Pulmonary artery endothelial cell (primary cell): Measurements from ENCODE around the gene KRTAP1-1. TPM values are rescaled to one million over a fixed set of nuclear protein-coding genes. Genes with fewer than 3 reads are reported as not detected.
"Not testable (repeated sequence)": the region's sequence is repeated elsewhere in the genome, so short reads cannot be mapped to it uniquely, and the experiment has no call there.

Experiments
- DNase-seq: peaks from one replicate; pipeline ENCODE4 v3.0.0-alpha.2; 2011; ENCODE audit warnings: low read depth, low spot score
- total RNA-seq: library from RNA; depleted of rRNA; stranded (reverse); fragments of >200 nt; gene quantifications from 2 replicates; pipeline ENCODE4 v1.2.3, GENCODE V29; 2014

Gene KRTAP1-1, protein sequence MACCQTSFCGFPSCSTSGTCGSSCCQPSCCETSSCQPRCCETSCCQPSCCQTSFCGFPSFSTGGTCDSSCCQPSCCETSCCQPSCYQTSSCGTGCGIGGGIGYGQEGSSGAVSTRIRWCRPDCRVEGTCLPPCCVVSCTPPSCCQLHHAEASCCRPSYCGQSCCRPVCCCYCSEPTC
- not detected in 2 replicates for total RNA-seq

DNA sequence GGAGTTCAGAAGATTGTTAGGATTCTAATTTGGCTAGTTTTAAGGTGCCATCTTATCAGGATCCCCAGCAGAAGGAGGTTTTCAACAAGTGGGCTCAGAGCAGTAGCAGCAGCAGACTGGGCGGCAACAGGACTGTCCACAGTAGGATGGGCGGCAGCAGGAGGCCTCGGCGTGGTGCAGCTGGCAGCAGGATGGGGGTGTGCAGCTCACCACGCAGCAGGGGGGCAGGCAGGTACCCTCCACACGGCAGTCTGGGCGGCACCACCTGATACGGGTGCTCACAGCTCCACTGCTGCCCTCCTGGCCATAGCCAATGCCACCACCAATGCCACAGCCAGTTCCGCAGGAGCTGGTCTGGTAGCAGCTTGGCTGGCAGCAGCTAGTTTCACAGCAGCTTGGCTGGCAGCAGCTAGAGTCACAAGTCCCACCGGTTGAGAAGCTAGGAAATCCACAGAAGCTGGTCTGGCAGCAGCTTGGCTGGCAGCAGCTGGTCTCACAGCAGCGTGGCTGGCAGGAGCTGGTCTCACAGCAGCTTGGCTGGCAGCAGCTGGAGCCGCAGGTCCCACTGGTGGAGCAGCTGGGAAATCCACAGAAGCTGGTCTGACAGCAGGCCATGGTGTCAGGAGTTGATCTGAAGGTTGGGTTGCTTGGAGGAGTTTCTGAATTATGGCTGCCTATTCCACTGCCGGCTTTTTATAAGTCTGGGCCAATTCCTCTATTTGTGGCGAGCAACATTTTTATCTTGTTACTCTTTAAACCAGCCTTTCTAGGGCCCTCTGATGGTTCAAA is at the start of gene KRTAP1-1:
KRTAP1-1 (minus strand) TSS at position 668 of the 789 bp plus-strand sequence; CDS start at position 615, 53 bp downstream.
- DNase-seq, result not testable (repeated sequence)

DNA sequence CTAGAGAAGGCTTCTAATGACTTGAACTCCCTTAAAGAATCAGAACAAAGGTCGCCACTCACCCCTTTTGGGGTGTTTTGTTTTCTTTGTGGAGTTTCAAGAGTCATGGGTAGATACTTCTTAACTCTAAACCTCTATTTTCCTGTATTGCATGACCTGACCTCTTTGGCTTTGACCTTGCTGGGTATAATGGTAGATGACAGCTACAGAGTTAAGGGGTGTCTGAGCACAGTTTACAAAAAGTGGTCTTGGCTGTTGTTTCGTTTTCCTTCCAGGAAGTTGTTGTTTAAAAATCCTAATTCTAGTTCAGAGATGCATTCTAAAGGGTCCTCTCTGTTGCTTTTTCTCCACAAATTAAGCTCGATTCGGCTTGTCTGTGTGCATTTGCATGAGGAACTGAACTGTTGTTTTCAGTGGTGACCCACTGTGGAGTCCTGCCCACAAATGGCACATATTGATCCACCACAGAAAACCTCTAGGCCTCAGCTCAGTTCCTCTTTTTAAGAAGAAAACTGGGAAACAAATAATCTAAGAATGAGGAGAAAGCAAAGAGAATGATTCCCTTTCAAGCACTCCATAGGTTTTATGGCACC is 47.6 kb upstream of the KRTAP1-1 start:
- DNase-seq, result not testable (repeated sequence)

DNA sequence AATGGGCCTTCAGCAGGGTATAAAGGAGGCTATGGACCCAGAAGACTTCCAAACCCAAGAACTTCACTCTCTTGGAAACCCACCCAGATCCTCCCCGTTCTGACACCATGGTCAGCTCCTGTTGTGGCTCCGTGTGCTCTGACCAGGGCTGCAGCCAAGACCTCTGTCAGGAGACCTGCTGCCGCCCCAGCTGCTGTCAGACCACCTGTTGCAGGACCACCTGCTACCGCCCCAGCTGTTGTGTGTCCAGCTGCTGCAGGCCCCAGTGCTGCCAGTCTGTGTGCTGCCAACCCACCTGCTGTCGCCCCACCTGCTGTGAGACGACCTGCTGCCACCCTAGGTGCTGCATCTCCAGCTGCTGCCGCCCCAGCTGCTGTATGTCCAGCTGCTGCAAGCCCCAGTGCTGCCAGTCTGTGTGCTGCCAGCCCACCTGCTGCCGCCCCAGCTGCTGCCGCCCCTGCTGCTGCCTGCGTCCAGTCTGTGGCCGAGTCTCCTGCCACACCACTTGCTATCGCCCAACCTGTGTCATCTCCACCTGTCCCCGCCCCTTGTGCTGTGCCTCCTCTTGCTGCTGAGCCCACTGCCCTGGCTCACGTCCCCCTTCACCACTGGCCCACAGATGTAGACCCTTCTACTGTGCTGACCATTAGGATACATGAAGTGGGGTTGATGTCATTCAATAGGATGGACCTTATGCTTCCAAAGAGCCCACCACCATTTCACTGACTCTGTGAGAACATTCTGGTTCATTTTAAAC is 43.0 kb upstream of the KRTAP1-1 start, which contains the start of gene KRTAP4-7:
KRTAP4-7 (plus strand) TSS at position 51 of the 757 bp plus-strand sequence; CDS start at position 108, 57 bp downstream.
- DNase-seq, result not testable (repeated sequence)

DNA sequence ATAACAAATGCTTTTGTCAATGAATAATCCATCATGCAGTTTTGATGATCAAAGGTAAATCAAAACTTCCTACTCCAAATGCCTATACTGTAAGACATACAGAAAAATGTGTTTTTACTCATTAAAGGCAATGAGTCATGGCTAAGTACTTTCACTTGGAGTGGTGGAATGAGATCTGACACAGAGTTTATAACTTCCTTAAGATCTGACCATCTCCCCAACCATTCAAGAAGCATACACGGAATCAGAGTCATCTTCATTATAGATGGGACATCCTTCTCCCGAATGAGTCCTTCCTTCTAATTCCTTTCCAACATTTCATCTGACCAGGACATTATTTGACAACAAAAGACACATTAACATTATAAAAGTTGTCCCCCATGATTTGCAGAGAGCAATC is 42.2 kb upstream of the KRTAP1-1 start:
- DNase-seq, result not testable (repeated sequence)

DNA sequence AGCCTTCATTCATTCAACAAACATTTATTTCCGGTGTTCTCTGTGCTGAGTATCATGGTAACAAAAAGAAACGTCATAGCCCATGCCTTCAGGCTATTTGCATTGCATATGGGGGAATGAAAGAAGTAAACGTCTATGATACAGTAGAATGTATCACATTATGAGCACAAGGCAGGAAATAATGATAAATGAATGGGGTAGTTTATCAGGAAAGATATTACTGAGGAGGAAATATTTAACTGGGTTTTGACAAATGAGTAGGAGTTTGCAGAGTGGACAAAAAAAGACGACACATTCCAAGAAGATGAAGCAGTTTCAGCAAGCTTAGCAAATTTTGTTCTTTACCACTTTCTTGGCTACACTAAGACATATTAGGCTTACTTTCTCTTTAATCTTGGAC is 41.4 kb upstream of the KRTAP1-1 start:
- DNase-seq, result no peak

DNA sequence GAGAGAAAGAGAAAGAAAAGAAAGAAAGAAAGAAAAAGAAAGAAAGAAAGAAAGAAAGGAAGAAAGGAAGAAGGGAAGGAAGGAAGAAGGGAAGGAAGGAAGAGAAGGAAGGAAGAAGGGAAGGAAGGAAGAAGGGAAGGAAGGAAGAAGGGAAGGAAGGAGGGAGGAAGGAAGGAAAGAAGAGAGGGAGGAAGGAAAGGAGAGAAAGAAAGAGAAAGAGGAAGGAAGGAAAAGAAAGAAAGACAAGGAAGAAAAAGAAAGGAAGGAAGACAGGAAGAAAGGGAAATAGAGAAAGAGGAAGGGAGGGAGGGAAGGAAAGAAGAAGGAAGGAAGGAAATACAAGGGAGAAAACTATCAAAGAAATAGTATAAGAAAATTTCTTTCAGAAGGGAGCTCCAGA is 35.5 kb upstream of the KRTAP1-1 start:
- no peak for DNase-seq

DNA sequence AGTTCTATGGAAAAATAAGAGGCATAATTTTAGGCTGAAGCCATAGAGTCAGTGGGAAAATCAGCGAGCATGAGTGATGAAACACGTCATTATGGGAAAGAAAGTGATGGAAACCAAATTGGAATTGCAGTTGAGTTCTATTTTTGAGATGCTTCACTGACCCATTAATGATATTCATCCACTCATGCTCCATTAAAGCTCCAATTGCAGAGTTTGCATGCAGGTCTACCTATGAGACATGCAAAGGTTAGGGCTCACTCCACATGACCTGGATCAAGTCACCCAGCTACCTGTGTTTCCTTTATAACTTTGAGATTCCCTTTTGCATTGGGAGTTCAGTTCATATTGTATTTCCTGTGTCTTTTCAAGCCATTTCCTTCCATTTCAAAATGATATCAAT is 32.4 kb upstream of the KRTAP1-1 start:
- no peak for DNase-seq

DNA sequence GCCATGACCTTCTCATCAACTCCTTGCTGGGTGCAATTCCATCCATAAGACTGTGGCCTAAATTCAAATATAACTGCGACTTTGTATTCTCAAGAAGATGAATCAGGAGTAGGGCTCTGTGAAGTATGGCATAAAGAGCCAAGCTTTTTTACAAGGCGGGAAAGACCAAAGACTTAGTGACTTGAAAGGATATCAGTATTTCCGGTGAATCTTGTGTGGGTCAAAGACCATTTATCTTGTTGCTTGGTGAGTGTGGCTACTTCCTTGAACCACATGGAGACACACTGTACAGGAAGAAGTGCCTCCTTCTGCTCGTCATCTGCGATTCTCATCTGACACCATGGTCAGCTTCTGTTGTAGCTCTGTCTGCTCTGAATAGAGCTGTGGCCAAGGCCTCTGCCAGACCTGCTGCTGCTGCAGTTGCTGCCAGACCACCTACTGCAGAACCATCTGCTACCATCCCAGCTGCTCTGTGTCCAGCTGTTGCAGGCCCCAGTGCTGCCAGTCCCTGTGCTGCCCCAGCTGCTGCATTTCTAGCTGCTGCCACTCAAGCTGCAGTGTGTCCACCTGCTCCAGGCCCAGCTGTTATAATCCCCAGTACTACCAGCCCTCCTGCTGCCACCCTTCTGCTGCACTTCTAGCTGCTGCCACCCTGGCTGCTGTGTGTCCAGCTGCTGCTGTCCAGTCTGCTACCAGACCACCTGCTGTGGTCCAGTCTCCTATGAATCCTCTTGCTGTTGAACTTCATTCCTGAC is 30.5 kb upstream of the KRTAP1-1 start:
- no peak for DNase-seq

DNA sequence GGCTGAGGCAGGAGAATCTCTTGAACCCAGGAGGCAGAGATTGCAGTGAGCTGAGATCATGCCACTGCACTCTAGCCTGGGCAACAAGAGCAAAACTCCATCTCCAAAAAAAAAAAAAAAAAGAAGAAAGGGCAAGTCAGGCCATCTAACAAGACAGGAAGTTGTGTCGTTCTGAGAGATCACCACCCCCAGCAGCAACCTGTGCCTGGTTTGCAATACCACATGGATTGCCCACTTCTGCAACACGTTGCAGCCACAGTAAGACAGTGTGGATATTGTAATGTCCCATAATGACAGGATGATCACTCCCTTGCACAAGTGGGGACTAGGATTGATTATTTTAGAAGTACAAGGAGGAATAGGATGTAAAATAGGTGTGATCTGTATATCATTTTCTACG is 27.8 kb upstream of the KRTAP1-1 start:
- DNase-seq, result no peak

DNA sequence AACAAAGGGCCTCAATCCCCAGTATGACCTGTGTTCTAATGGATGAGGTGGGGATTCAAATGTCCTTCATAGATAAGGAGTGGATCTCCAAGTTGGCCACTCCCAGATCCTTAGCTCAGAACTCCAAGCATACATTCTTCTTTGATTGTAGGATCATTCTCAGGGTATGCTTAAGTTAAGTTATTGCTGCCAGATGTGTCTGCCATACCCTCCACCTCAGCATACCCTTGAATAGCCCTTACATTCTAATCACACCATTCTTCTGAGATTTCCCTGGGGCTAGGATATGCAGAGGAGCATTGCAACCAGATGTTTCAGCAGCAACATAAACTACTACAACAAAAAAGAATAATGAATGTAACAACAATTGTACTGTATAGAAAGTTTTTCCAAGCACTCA is 26.0 kb upstream of the KRTAP1-1 start:
- no peak for DNase-seq

DNA sequence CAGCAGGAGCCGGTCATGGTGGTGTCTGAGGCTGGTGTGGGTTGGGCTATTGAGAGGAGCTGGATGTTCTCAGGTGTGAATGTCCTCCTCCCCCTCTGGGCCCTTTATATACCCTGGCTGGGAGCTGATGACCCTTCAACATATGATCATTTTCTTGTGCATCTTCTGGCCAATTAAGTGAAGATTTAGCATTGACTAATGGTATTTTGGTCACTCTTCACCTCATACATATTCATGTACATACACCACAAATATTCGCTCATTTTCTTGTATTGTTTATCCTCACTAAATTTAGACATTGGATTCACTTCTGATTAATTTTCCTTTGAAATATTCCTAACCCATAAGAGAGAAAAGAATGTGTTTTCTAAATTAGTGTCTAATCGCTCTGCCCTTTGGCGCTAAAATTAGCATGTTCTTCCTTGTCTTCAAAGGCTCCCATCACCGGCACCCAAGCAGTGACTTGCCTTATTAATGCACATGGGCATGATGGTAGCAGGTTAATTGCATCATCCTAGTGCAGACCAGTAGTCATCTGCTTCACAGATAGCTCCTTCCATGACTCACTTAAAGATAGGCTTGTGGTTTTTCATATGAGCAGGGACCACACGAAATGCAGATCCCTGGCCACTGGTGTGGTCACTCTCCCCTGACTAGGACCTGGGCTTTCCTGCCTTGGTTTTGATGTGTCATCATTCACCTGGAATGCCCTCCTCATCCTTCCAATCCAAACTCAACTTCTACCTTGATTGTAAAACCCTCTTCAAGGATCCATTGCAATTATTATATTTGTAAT is 24.8 kb upstream of the KRTAP1-1 start, which contains the start of gene KRTAP2-4:
KRTAP2-4 (minus strand) TSS at position 51 of the 796 bp plus-strand sequence; CDS start at position 17, 34 bp downstream.
- no peak for DNase-seq

DNA sequence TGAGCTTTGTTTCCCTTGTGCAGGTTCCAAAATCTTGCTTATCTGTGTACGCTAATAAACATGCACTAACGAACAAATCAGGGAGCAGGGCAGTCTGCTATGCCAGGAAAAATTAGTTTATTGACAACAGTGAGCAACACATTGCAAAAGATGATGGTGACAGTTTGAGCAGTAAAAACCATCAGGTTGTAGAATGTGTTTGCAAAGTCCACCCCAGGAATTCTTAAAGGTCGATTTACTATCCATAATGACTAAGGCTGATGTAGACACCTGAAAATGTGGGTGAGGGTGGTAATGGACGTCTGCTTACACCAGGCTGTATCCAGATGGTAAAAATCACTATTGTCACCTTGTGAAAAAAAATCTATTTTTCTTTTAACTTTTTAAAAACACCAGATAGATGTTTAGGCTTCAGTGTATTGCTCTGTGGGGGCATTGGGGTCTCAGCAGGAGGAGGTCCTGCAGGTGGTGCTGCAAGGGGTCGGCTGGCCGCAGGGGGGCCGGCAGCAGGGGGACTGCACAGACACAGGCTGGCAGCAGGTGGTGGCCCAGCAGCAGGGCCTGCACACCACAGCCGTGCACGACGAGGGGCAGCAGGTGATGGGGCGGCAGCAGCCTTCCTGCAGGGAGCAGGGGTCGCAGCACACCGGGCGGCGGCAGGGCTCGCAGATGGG is 23.9 kb upstream of the KRTAP1-1 start:
- not testable (repeated sequence) for DNase-seq

DNA sequence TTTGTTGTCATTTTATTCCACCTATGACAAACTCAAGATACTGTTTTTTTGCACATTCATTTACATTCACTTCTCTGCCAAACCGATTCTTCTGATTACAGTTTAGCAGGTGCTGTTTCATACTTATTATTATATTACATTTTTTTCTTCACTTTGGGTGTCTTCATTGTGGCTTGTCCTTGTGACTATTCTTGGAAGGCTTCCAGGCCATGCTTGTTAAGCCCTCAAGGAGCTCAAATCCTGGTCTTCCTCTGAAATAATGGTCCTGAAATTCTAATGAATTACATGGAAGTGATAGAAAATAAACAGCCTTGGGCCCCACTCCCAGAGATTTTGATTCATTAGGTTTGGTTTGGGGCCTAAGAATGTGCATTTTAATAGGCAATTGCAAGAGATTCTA is 23.1 kb upstream of the KRTAP1-1 start:
- no peak for DNase-seq

DNA sequence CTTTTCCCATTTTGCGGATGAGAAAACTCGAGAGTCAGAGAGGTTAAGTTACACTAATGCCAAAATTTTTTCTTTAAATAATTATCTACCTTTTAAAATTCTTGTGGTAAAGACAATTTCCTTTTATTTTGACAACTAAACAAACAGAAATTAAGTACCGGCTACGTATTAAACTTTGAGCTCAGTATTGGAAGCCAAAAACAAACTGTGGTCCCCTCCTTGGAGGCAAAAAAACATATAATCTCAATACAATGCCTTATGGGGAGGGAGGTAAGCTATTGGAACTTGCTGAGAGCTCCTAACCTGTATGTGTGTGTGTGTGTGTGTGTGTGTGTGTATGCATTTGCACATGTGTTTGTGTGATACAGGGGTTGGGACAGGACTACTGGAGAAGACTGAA is 22.2 kb upstream of the KRTAP1-1 start:
- DNase-seq, result no peak

DNA sequence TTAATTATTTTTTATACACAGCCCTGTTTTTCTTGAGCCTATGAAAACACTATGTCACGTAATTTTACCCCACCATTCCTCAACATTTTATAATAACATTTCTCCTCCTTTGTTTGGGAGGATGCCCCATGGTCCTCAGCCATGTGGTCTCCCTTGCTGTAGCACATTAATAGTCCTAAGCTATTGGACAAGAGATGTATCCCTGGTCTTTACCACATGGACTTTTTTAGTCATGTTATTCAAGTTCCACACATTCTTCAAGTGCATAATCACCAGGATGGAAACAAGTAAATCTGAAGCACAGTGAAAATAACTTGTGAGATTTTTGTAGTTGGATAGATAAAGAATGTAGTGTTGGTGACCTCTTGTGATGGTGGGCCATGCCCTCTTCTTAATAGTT is 20.7 kb upstream of the KRTAP1-1 start:
- DNase-seq, result no peak

DNA sequence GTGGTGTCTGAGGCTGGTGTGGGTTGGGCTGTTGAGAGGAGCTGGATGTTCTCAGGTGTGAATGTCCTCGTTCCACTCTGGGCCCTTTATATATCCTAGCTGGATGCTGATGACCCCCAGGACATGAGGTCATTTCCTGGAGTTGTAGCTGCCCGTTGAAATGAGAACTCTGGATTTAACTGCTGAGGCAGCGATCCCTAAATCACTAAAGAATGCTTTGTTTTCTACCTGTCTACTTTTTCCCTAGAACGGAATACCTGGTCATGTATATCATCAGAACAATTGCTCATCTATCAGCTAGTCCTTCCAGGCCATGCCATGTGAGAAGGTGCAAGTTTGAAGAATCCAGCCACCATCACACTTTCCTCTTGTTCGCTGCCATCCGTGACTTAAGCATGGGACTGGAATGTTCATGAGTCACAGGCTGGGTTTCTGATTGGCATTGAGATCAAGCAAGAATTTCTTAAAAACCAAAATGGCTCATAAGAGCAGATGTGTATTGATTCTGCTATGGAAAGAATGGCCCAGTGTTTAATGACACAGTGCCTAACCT is 18.9 kb upstream of the KRTAP1-1 start, which contains the start of gene KRTAP2-3:
KRTAP2-3 (minus strand) TSS at position 63 of the 553 bp plus-strand sequence. CDS start 64 bp downstream, outside the sequence.
- DNase-seq, result no peak

DNA sequence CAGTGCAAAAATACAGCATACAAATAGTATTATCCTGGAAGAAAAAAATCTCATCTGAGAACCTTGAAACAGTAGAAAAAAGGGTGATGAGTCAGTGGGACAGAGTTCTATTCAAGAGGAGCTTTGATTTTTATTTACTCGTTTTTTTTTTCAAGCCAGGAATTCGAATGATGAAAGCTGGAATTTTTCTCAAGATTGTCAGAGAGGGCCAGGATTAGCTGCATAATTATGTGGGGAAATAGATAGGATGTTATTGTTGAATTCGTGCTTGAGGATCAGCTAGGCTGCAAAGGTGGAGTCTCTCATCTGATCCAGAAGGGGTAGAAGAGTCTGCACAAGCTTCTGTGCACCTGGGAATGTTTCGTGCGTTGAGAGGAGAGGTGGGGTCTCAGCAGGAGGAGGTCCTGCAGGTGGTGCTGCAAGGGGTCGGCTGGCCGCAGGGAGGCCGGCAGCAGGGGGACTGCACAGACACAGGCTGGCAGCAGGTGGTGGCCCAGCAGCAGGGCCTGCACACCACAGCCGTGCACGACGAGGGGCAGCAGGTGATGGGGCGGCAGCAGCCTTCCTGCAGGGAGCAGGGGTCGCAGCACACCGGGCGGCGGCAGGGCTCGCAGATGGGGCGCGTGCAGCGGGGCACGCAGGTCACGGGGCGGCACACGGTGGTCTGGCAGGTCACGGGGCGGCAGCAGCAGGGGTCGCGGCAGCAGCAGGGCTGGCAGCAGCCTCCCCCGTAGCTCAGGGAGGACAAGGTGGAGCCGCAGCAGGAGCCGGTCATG is 18.2 kb upstream of the KRTAP1-1 start:
- DNase-seq, result not testable (repeated sequence)

DNA sequence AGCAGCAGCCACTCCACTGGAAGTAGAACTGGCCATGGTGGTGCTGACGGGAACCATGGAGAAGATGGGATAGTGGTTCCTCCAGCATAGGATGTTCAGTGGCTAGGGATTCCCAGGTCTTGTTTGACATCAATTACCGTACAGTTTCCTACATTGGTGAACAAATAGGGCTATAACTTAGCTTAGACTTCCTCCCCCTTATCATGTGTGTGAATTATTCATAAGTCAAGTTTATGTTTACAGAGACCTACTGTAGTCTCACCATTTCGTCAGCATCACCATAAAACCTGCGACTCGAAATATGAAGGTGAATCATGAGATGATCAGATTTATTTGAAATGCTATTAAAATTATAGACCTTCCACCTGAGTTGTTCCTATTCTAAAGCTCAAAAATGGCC is 17.5 kb upstream of the KRTAP1-1 start:
- DNase-seq, result no peak
